BLaER1 treated with 17β-estradiol and CSF1 and Interleukin-3, amounts not matched to agents 10 nM and 100 nM (cell line): ENCODE measurements around the gene TKT.
"Not testable (repeated sequence)": the region's sequence is repeated elsewhere in the genome, so short reads cannot be mapped to it uniquely, and the experiment has no call there.

ENCODE experiments used
- H3K27ac ChIP-seq, 11 experiments: shearing (Covaris generic); formaldehyde crosslinking; 2 replicates each; pipeline ENCODE4 v1.8.1; 2022
- H3K27me3 ChIP-seq, 11 experiments: shearing (Covaris generic); formaldehyde crosslinking; 2 replicates each; pipeline ENCODE4 v1.8.1; 2022
- H3K36me3 ChIP-seq, 11 experiments: shearing (Covaris generic); formaldehyde crosslinking; 2 replicates each; pipeline ENCODE4 v1.8.1; 2022
- H3K4me1 ChIP-seq, 10 experiments: shearing (Covaris generic); formaldehyde crosslinking; 2 replicates each; pipeline ENCODE4 v1.8.1; 2022
- H3K4me2 ChIP-seq, 11 experiments: shearing (Covaris generic); formaldehyde crosslinking; 2 replicates each; pipeline ENCODE4 v1.8.1; 2022
- H3K4me3 ChIP-seq, 10 experiments: shearing (Covaris generic); formaldehyde crosslinking; 2 replicates each; pipeline ENCODE4 v1.8.1; 2022
- H3K9ac ChIP-seq, 11 experiments: shearing (Covaris generic); formaldehyde crosslinking; 2 replicates each; pipeline ENCODE4 v1.8.1; 2022
- H3K9me3 ChIP-seq, 11 experiments: shearing (Covaris generic); formaldehyde crosslinking; replicated peaks in 1 of 11; 2 replicates each; pipeline ENCODE4 v1.8.1; 2022
- H4K20me1 ChIP-seq, 11 experiments: shearing (Covaris generic); formaldehyde crosslinking; 2 replicates each; pipeline ENCODE4 v1.8.1; 2022
- Cebpa-rat ChIP-seq, 11 experiments: shearing (Covaris generic); IDR thresholded peaks; 2 replicates each; pipeline ENCODE4 v1.8.1; 2022

TKT gene, protein sequence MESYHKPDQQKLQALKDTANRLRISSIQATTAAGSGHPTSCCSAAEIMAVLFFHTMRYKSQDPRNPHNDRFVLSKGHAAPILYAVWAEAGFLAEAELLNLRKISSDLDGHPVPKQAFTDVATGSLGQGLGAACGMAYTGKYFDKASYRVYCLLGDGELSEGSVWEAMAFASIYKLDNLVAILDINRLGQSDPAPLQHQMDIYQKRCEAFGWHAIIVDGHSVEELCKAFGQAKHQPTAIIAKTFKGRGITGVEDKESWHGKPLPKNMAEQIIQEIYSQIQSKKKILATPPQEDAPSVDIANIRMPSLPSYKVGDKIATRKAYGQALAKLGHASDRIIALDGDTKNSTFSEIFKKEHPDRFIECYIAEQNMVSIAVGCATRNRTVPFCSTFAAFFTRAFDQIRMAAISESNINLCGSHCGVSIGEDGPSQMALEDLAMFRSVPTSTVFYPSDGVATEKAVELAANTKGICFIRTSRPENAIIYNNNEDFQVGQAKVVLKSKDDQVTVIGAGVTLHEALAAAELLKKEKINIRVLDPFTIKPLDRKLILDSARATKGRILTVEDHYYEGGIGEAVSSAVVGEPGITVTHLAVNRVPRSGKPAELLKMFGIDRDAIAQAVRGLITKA

DNA sequence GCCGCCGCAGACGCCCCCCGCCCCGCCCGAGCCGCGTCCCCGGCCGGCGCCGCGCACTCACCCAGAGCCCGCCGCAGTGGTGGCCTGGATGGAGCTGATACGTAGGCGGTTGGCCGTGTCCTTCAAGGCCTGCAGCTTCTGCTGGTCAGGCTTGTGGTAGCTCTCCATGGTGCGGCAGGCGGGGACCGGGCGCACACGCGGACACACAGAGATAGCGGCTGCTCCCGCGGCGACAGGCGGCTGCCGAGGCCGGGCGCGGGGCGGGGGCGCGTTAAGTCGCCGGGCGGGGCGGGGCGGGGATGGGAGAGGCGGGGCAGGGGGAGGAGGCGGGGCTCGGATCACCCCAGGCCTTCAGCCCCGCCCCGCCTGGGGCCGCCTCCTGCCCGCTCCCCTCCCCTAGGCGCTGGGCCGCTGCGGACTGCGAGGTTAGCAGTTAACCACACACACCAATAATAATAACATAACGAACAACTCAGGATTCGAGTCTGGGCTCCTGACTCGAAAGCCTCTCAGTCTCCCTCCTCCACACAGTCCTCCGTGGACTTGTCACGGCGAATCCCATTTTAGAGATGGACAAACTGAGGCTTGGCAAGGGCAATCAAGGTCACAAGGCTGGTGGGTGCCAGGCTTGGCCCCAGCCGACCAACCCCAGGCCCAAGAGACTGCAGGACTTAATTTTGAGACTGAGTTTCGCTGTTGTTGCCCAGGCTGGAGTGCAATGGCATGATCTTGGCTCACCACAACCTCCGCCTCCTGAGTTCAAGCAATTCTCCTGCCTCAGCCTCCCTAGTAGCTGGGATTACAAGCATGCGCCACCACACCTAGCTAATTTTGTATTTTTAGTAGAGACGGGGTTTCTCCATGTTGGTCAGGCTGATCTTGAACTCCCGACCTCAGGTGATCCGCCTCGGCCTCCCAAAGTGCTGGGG is at the start of gene TKT:
TKT (minus strand) TSS at position 248 of the 929 bp plus-strand sequence; CDS start at position 168, 80 bp downstream.
- Histone ChIP-seq H3K4me1 (peaks cover 34 to 48% (median 39%) of the 10 kb centered on the region in 10 experiments), H3K36me3 (peaks cover 0 to 29% (median 11%) of the 10 kb centered on the region in 11 experiments; a peak in 11 of 22 replicates)

DNA sequence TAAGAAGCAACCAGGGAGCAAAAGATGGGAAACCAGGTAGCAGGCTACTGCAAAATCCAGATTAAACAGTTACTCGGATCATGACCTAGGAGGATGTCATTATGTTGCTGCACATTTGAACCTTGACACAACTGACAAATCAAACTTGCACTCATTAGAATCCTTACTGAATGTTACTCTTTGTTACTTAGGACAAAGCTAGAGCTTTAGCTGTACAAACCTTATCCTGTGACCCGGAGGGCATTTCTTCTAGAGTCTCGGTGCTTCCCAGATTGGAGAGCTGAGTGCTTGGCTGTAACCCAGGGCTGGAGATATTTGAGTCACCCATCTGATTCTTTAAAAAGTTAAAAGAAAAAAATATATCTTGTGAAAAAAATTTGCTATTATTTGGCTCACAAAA is 48.1 kb upstream of the TKT start:
- Histone ChIP-seq H3K4me2 (no peak overlapping the region), H3K27me3 (no peaks in the 10 kb centered on the region), H3K4me3 (no peak overlapping the region), H3K9me3 (no peaks in the 10 kb centered on the region), H3K4me1 (peaks cover 0 to 13% (median 0%) of the 10 kb centered on the region in 10 experiments; a peak in 6 of 20 replicates), H3K36me3 (peaks cover 70 to 97% (median 87%) of the 10 kb centered on the region in 11 experiments), H4K20me1 (peaks cover 0 to 21% (median 4%) of the 10 kb centered on the region in 11 experiments; a peak in 9 of 22 replicates), H3K27ac (no peak overlapping the region), H3K9ac (no peak overlapping the region)
- TF ChIP-seq Cebpa-rat (IDR thresholded peaks at IDR 0.05): no peak

More for the DNA sequence above, at the start of gene TKT:
- H4K20me1 ChIP-seq: peaks cover 24 to 47% (median 47%) of the 10 kb centered on the region in 11 experiments; a peak in 21 of 22 replicates
- peak within 1 kb of the TSS; percentile 79 to 99 (median 96) for H3K4me3 ChIP-seq
- H3K9ac ChIP-seq: peak within 1 kb of the TSS; percentile 84 to 98 (median 94)
- H3K27ac ChIP-seq: peak within 1 kb of the TSS; percentile 68 to 96 (median 92)
- TF ChIP-seq Cebpa-rat (IDR thresholded peaks at IDR 0.05): no peak
- peak within 1 kb of the TSS; percentile 82 to 99 (median 96) for H3K4me2 ChIP-seq
- H3K27me3 ChIP-seq: no peaks in the 10 kb centered on the region
- H3K9me3 ChIP-seq: no peaks in the 10 kb centered on the region

DNA sequence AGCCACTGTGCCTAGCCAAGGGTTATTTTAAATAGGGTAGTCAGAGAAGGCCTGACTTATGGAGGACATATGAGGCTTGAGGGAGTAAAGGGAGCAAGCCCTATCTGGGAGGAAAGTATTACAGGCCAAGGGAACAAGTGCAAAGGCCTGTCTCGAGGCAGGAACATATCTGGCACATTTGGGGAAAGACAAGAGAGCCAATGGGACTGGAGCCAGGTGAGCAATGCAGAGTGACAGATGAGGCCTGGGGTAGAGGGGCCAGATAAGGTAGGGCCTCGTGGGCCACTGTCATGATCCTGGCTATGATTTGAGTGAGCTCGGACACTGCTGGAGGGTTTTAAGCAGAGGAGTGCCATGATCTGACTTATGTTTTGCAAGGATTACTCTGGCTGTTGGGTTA is 47.7 kb upstream of the TKT start:
- H3K9me3 ChIP-seq: no peaks in the 10 kb centered on the region
- H3K4me2 ChIP-seq: no peak overlapping the region
- H3K4me3 ChIP-seq: no peak overlapping the region
- H3K27me3 ChIP-seq: no peaks in the 10 kb centered on the region
- H4K20me1 ChIP-seq: peaks cover 0 to 23% (median 4%) of the 10 kb centered on the region in 11 experiments; a peak in 9 of 22 replicates
- no peak overlapping the region for H3K9ac ChIP-seq
- H3K27ac ChIP-seq: no peak overlapping the region
- H3K36me3 ChIP-seq: peaks cover 70 to 97% (median 87%) of the 10 kb centered on the region in 11 experiments
- H3K4me1 ChIP-seq: peaks cover 0 to 13% (median 0%) of the 10 kb centered on the region in 10 experiments; a peak in 6 of 20 replicates
- TF ChIP-seq Cebpa-rat (IDR thresholded peaks at IDR 0.05): no peak

DNA sequence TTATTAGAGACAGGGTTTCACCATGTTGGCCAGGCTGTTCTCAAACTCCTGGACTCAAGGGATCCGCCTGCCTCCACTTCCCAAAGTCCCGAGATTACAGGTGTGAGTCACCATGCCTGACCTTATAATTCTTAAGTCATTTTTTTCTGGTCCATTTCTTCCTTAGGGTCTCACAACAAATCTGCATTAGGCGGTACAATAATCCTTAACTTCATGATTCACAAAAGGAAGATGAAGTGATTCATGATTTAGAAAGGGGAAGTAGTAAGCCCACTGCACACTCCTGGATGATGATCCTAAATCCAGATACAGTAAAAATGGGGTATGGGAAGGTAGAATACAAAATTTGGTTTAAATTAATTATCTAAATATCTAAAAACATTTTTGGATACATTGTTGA is 45.0 kb upstream of the TKT start:
- H3K27ac ChIP-seq: peak overlapping the region in 2 of 11 experiments; percentile 11 to 35; a peak in 1 of 22 replicates
- H3K4me3 ChIP-seq: no peak overlapping the region
- H3K36me3 ChIP-seq: peaks cover 66 to 97% (median 86%) of the 10 kb centered on the region in 11 experiments
- H3K27me3 ChIP-seq: no peaks in the 10 kb centered on the region
- peaks cover 0 to 13% (median 0%) of the 10 kb centered on the region in 10 experiments; a peak in 6 of 20 replicates for H3K4me1 ChIP-seq
- peaks cover 0 to 19% (median 4%) of the 10 kb centered on the region in 11 experiments; a peak in 9 of 22 replicates for H4K20me1 ChIP-seq
- H3K9ac ChIP-seq: no peak overlapping the region
- H3K9me3 ChIP-seq: no peaks in the 10 kb centered on the region
- no peak for TF ChIP-seq Cebpa-rat (IDR thresholded peaks at IDR 0.05)
- H3K4me2 ChIP-seq: peak overlapping the region in 2 of 11 experiments; percentile 20 to 39; a peak in 3 of 22 replicates

DNA sequence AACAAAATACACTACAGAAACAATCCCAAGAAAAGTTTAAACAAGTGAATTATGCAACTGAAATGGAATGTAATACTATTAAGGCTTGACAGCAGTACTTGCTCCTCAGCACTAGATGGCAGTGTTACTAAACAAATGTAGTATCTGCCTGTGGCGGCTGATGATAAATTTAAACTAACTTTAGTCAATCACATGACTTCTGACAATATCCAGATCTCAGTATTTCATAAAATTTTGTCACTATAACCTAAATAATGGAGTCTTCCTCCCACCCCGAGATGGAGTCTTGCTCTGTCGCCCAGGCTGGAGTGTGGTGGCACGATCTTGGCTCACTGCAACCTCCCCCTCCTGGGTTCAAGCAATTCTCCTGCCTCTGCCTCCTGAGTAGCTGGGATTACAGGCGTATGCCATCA is 43.8 kb upstream of the TKT start:
- peaks cover 0 to 17% (median 4%) of the 10 kb centered on the region in 11 experiments; a peak in 9 of 22 replicates for H4K20me1 ChIP-seq
- not testable (repeated sequence) for H3K9me3 ChIP-seq, H3K4me3 ChIP-seq, H3K27me3 ChIP-seq, H3K9ac ChIP-seq, H3K27ac ChIP-seq, H3K4me2 ChIP-seq
- peaks cover 69 to 91% (median 82%) of the 10 kb centered on the region in 11 experiments for H3K36me3 ChIP-seq
- peaks cover 0 to 13% (median 0%) of the 10 kb centered on the region in 10 experiments; a peak in 6 of 20 replicates for H3K4me1 ChIP-seq

DNA sequence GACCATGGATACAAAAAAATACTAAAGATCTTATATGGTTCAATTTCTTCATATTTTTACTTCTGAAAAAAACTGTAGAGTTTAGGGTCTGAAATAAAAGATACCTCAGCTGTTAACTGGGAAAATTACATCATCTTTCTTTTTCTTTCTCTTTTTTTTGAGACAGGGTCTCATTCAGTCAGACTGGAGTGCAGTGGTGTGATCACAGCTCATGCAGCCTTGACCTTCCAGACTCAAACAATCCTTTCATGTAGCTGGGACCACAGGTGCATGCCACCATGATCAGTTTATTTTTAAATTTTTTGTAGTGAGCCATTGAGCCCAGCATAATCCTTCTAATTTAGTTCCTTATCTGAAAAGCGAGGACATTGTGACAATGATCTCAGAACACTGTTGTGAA is 39.6 kb upstream of the TKT start:
- Histone ChIP-seq H3K27me3 (no peaks in the 10 kb centered on the region), H3K4me2 (no peak overlapping the region), H3K4me1 (peaks cover 0 to 3% (median 0%) of the 10 kb centered on the region in 10 experiments; a peak in 5 of 20 replicates), H4K20me1 (peaks cover 0 to 7% (median 0%) of the 10 kb centered on the region in 11 experiments; a peak in 8 of 22 replicates), H3K4me3 (no peak overlapping the region), H3K36me3 (peaks cover 65 to 93% (median 73%) of the 10 kb centered on the region in 11 experiments), H3K9me3 (no peaks in the 10 kb centered on the region), H3K27ac (no peak overlapping the region), H3K9ac (no peak overlapping the region)
- TF ChIP-seq Cebpa-rat (IDR thresholded peaks at IDR 0.05): no peak

DNA sequence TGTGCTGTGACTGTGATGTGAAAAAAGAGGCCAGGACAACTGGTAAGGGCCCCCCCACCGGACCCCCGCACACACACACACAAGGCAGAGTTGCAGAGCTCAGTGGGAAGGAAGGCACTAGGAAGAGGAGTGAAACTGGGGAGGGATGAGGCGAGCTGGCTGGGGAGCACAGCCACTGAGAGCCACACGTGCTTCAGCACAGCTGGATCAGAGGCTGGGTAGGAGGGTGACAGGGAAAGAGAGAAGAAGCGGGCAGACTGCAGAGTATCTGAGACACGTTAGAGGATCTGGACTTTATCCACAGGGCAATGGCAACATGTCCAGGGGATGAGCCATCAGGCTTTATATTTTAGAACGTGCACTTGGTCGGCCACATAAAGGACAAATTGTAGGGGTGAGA is 38.0 kb upstream of the TKT start:
- Histone ChIP-seq H3K9me3 (no peaks in the 10 kb centered on the region), H3K9ac (no peak overlapping the region)
- no peak for TF ChIP-seq Cebpa-rat (IDR thresholded peaks at IDR 0.05)

DNA sequence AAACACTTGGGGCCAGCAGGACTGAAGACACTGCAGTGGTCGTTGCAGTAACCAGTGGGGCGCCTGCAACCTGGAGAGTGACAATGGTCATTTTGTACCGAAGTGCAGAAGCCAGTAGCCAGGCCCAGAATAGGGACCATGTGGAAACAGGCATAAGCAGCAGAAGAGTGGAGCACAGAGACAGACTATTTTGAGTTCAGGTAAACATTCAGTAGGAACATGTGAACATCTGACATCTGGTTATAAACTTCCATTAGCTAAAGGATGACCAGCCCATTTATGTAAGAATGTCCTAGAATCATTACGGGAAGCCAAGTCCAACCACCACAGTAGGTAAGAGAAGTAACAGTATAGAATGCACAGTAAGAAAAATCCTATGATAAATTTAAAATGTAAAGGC is 32.4 kb upstream of the TKT start:
- Histone ChIP-seq H3K4me2 (no peak overlapping the region), H4K20me1 (peaks cover 0 to 7% (median 0%) of the 10 kb centered on the region in 11 experiments; a peak in 4 of 22 replicates), H3K27me3 (no peaks in the 10 kb centered on the region), H3K4me1 (no peaks in the 10 kb centered on the region), H3K36me3 (peaks cover 61 to 98% (median 90%) of the 10 kb centered on the region in 11 experiments), H3K4me3 (no peak overlapping the region), H3K9me3 (no peaks in the 10 kb centered on the region), H3K27ac (no peak overlapping the region), H3K9ac (no peak overlapping the region)
- TF ChIP-seq Cebpa-rat (IDR thresholded peaks at IDR 0.05): no peak

More for the DNA sequence above, 38.0 kb upstream of the TKT start:
- H3K36me3 ChIP-seq: peaks cover 63 to 98% (median 79%) of the 10 kb centered on the region in 11 experiments
- H3K27me3 ChIP-seq: no peaks in the 10 kb centered on the region
- no peaks in the 10 kb centered on the region for H3K4me1 ChIP-seq
- no peak overlapping the region for H3K4me3 ChIP-seq
- H3K4me2 ChIP-seq: no peak overlapping the region
- H4K20me1 ChIP-seq: peaks cover 0 to 5% (median 0%) of the 10 kb centered on the region in 11 experiments; a peak in 4 of 22 replicates
- no peak overlapping the region for H3K27ac ChIP-seq
